ENCODE results near the gene SF3A2.
A peak's percentile ranks its signal among the peaks of the same experiment; 100 is the strongest.
"Not testable (repeated sequence)": the region's sequence is repeated elsewhere in the genome, so short reads cannot be mapped to it uniquely, and the experiment has no call there.

SF3A2 gene

GRCh38 chr19:2199215-2199614, 37.4 kb upstream of the SF3A2 start:
- H3K9ac ChIP-seq (ENCODE audit: low read length) = no peak overlapping the region
- H3K4me3 ChIP-seq (ENCODE audit: insufficient read depth, low read length, poor library complexity, severe bottlenecking) = no peak overlapping the region
- H4K20me1 ChIP-seq (ENCODE audit: low read depth, low read length) = no peaks in the 10 kb centered on the region
- no peaks in the 10 kb centered on the region for H3K36me3 ChIP-seq (ENCODE audit: low read length)
- H3K9me3 ChIP-seq (ENCODE audit: insufficient read depth, low read length) = no peaks in the 10 kb centered on the region
- peaks cover 20% of the 10 kb centered on the region; the same call in 1 of the 2 replicates for H3K79me2 ChIP-seq (ENCODE audit: insufficient read depth, low read length)
- H2AFZ ChIP-seq (ENCODE audit: low read depth, low read length, severe bottlenecking) = no peak overlapping the region
- H3F3A ChIP-seq (ENCODE audit: insufficient read depth) = no peaks in the 10 kb centered on the region
- no peak overlapping the region for H3K27ac ChIP-seq (ENCODE audit: low read depth, low read length)
- H3K27me3 ChIP-seq (ENCODE audit: low read length) = no peaks in the 10 kb centered on the region
- no peak overlapping the region for H3K4me2 ChIP-seq (ENCODE audit: low read depth, low read length, poor library complexity, severe bottlenecking)
- H3K9me2 ChIP-seq (replicated peaks; ENCODE audit: insufficient read depth, low read length) = no peaks in the 10 kb centered on the region
- TF ChIP-seq EZH2phosphoT487 (conservative IDR thresholded peaks at IDR 0.05; ENCODE audit: low read length) = no peak
- TF ChIP-seq, protein P1, sequence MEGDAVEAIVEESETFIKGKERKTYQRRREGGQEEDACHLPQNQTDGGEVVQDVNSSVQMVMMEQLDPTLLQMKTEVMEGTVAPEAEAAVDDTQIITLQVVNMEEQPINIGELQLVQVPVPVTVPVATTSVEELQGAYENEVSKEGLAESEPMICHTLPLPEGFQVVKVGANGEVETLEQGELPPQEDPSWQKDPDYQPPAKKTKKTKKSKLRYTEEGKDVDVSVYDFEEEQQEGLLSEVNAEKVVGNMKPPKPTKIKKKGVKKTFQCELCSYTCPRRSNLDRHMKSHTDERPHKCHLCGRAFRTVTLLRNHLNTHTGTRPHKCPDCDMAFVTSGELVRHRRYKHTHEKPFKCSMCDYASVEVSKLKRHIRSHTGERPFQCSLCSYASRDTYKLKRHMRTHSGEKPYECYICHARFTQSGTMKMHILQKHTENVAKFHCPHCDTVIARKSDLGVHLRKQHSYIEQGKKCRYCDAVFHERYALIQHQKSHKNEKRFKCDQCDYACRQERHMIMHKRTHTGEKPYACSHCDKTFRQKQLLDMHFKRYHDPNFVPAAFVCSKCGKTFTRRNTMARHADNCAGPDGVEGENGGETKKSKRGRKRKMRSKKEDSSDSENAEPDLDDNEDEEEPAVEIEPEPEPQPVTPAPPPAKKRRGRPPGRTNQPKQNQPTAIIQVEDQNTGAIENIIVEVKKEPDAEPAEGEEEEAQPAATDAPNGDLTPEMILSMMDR (IDR thresholded peaks at IDR 0.05; ENCODE audit: insufficient read depth, low read length, poor library complexity, severe bottlenecking) = peak; percentile 31

- Histone ChIP-seq H2AFZ (ENCODE audit: low read depth, low read length, severe bottlenecking) (no peak overlapping the region), H3K79me2 (ENCODE audit: insufficient read depth, low read length) (peaks cover 20% of the 10 kb centered on the region; the same call in 1 of the 2 replicates), H3F3A (ENCODE audit: insufficient read depth) (no peaks in the 10 kb centered on the region), H3K36me3 (ENCODE audit: low read length) (no peaks in the 10 kb centered on the region), H3K27ac (ENCODE audit: low read depth, low read length) (no peak overlapping the region), H4K20me1 (ENCODE audit: low read depth, low read length) (no peaks in the 10 kb centered on the region), H3K27me3 (ENCODE audit: low read length) (no peaks in the 10 kb centered on the region), H3K9me3 (ENCODE audit: insufficient read depth, low read length) (no peaks in the 10 kb centered on the region), H3K4me3 (ENCODE audit: insufficient read depth, low read length, poor library complexity, severe bottlenecking) (no peak overlapping the region), H3K9ac (ENCODE audit: low read length) (no peak overlapping the region), H3K9me2 (replicated peaks; ENCODE audit: insufficient read depth, low read length) (no peaks in the 10 kb centered on the region), H3K4me2 (ENCODE audit: low read depth, low read length, poor library complexity, severe bottlenecking) (no peak overlapping the region)
- TF ChIP-seq EZH2phosphoT487 (conservative IDR thresholded peaks at IDR 0.05; ENCODE audit: low read length) = no peak
- TF ChIP-seq, protein P1 (IDR thresholded peaks at IDR 0.05; ENCODE audit: insufficient read depth, low read length, poor library complexity, severe bottlenecking) = no peak
These were observed 36.6 kb upstream of the SF3A2 start for GRCh38 chr19:2199861-2200623.

GRCh38 chr19:2200624-2201294, 35.9 kb upstream of the SF3A2 start:
- H2AFZ ChIP-seq (ENCODE audit: low read depth, low read length, severe bottlenecking); H4K20me1 ChIP-seq (ENCODE audit: low read depth, low read length); H3F3A ChIP-seq (ENCODE audit: insufficient read depth); H3K9me2 ChIP-seq (replicated peaks; ENCODE audit: insufficient read depth, low read length); H3K9me3 ChIP-seq (ENCODE audit: insufficient read depth, low read length); H3K36me3 ChIP-seq (ENCODE audit: low read length); H3K9ac ChIP-seq (ENCODE audit: low read length); H3K4me3 ChIP-seq (ENCODE audit: insufficient read depth, low read length, poor library complexity, severe bottlenecking); H3K27ac ChIP-seq (ENCODE audit: low read depth, low read length); H3K27me3 ChIP-seq (ENCODE audit: low read length); H3K4me2 ChIP-seq (ENCODE audit: low read depth, low read length, poor library complexity, severe bottlenecking): not testable (repeated sequence)
- peaks cover 14% of the 10 kb centered on the region; the same call in 1 of the 2 replicates for H3K79me2 ChIP-seq (ENCODE audit: insufficient read depth, low read length)

Data from SU-DHL-6 (cell line).